Fibroblast of gingiva (primary cell): Measurements from ENCODE around the gene TPM4.
"Not testable (repeated sequence)": the region's sequence is repeated elsewhere in the genome, so short reads cannot be mapped to it uniquely, and the experiment has no call there.

Experiments
- DNase-seq: peaks from one replicate; pipeline ENCODE4 v3.0.0-alpha.2; 2011; ENCODE audit warnings: low read depth

The TPM4 gene

DNA sequence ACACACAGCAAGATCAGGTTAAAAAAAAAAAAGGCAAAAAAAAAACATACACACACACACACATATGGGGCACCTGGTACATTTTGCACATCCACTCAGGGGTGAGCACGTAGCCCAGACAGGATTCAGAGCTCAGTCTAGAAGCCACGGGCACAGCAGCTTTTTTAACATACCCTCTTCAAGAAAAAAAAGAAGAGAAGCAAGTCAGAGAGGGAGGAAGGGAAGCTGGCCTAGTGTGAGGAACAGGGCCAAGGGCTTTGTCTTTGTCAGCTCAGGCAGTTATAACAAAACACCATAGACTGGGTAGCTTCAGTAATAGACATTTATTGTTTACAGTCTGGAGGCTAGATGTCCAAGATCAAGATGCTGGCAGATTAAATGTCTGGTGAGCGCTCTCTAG, 2.3 kb upstream of the TPM4 start:
- DNase-seq = no peak

DNA sequence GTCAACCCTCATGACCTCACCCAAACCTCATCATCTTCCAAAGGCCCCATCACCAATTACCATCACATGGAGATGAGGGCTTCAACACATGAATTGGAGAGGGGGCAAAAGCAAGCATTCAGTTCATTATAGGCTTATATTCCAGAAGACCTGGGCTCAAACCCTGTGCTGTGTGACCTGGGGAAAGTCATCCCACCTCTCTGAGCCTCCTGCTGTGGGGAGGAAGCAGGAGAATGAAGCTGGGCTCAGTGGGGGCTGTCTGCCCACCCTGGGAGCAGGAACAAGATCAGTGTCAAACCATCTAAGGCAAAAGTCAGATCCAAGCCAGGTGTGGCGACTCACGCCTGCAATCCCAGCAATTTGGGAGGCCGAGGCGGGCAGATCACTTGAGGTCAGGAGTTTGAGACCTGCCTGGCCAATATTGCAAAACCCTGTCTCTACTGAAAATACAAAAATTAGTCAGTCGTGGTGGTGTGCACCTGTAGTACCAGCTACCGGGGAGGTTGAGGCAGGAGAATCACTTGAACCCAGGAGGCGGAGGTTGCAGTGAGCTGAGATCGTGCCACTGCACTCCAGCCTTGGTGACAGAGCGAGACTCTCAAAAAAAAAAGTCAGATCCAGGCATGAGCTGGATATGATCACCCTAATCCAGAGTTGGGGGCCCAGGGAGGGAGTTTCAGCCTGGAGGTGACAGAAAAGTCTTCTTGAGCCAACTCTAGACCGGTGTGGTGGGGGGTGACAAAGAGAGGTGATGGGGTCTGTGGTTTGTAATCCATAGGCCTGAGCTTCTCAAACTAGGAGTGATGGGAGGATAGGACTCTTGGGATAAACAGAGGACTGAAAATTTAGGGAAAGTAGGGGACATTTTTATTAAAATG, 1.6 kb upstream of the TPM4 start:
- DNase-seq = no peak

- DNase-seq = no peak
Measured at GRCh38 chr19:16075430-16076153, 703 bp upstream of the TPM4 start.

DNA sequence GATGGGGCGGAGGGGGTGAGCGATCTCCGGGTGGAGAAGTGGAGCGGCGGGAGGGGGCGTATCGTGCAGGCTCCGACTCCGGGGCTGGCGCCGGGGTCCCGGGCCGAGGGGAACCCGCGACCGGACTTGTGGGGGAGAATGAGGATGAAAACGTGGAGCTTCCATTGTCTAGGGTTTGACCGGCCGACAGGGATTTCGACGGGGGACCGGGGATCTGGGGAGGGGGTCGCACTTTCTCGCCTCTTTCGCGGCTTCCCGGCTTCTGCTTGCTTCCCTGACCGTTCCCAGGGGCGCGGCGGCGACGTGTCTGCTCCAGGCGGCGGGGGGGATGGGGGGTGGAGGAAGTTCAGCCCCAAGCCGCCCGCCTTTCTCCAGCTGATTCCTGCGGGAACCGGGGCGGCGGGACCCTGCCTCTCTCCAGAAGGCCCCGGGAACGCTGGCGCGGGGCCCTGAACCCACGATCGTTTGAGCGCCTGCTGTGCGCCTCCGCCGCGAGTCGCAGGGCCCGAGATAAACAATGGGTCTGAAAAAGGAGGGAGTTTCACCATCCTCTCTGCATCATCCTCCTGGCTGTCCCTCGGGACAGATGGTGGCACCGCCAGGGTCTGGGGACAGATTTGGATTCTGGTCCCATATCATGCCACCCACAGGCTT, 790 bp downstream of the TPM4 start:
- no peak for DNase-seq

GRCh38 chr19:16077984-16078758, 1.9 kb downstream of the TPM4 start:
- no peak for DNase-seq

DNA sequence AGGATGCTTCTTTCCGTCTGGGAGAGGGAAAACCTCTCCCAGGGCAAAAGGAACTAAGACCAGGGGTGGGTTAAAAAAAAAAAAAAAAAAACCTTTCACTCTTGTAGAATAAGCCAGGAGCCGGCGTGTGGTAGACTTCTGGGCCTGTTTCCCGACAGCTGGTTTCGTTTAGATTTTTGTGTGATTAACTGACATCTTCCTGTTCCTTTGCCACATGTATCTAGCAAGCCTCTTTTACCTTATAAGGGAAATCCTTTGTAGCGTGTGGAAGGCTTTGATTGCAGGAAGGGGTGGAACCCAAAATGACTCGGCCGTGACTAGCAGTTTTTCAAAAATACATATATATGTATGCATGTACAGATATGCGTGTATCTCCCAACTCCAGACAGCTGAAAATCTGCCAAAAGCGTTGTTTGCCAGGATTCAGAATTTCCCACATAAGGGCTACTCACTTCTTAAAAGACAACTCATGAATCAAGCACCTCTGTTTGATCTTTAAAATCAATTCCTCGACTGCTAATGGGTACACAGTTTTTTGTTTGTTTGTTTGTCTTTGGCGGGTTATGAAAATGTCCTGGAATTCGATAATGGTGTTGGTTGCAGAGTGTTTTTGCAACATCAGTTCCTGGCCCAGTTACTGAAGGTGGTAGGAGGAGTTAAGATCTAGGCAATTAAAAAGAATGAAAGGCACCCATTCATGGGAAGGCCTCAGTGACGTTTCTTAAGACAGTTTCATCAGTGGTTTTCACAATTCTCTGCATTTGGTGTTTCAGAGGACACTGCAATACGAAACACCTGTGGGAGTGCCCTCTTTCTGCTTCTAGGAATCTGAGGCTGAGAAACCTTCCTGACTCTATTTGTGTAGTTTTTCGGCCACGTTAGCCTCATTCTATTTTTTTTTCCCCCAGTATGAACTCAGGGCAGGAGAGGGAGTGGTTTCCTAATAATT, 2.7 kb downstream of the TPM4 start:
- DNase-seq = peak; percentile 96

GRCh38 chr19:16084067-16084685, 7.9 kb downstream of the TPM4 start:
- DNase-seq = no peak

GRCh38 chr19:16085115-16085514, 8.8 kb downstream of the TPM4 start:
- DNase-seq = no peak

DNA sequence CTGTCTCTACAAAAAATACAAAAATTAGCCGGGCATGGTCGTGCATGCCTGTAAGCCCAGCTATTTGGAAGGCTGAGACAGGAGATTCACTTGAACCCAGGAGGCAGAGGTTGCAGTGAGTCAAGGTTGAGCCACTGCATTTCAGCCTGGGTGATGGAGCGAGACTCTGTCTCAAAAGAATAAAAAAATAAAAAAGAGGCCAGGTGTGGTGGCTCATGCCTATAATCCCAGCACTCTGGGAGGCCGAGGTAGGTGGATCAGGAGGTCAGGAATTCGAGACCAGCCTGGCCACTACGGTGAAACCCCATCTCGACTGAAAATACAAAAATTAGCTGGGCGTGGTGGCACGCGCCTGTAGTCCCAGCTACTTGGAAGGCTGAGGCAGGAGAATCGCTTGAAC, 11.1 kb downstream of the TPM4 start:
- DNase-seq = not testable (repeated sequence)

DNA sequence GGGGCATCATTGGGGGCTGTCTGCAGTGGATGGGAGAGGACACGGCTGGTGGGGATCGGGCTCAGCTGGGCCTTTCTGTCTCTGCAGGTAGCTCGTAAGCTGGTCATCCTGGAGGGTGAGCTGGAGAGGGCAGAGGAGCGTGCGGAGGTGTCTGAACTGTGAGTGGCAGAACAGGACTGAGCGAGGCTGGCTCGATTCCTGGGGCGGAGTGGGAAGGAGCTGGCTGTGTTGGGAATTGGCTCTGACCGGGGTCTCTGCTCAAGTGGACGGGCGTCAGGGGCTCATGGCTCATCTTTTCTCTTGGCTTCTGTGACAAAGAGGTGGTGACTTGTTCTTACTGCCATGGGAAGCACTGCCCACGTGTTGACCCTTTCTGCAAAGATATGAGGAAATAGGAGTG, 11.6 kb downstream of the TPM4 start:
- DNase-seq = no peak

- DNase-seq = no peak
Measured at GRCh38 chr19:16088351-16089009, 12.2 kb downstream of the TPM4 start.

- no peak for DNase-seq
Measured at GRCh38 chr19:16089010-16089846, 12.9 kb downstream of the TPM4 start.

GRCh38 chr19:16091546-16092475, 15.5 kb downstream of the TPM4 start:
- DNase-seq = no peak

- no peak for DNase-seq
Measured at GRCh38 chr19:16094360-16095070, 18.2 kb downstream of the TPM4 start.

DNA sequence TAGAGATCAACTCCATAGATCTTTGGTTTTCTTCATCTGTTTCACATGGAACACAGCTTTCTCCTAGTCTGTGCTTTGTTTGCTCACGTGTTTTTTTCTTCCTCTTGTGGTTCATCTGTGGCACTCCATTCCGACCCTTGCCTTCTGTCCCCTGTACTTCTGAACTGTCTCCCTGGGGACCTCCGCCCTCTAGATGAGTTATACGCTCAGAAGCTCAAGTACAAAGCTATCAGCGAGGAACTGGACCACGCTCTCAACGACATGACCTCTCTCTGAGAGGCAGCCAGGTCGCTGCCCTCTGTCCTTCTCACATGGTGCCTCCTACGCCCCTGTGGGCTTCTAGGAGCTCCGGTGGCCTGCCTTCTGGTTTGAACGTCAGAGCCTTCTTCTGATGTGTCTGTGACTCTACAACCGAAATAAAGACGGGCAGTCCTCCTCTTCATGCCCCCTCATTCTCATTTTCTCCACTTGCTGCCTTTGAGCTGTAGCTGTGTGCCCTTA, 18.8 kb downstream of the TPM4 start:
- no peak for DNase-seq

GRCh38 chr19:16096280-16096855, 20.1 kb downstream of the TPM4 start:
- no peak for DNase-seq

GRCh38 chr19:16098416-16098768, 22.1 kb downstream of the TPM4 start:
- no peak for DNase-seq
